Glutamatergic neuron (in vitro differentiated cells): ENCODE measurements around the gene TMEM125. TPM values are rescaled to one million over a fixed set of nuclear protein-coding genes. Genes with fewer than 3 reads are reported as not detected.
A peak's percentile ranks its signal among the peaks of the same experiment; 100 is the strongest.

ENCODE experiments used
- DNase-seq: peaks from one replicate; pipeline ENCODE4 v3.0.0; 2022
- H3K27ac Mint-ChIP-seq: one replicate; pipeline ENCODE4 v1.8.0; 2020; ENCODE audit warnings: mild to moderate bottlenecking, mixed read lengths, inconsistent platforms; ENCODE audit not compliant: unreplicated experiment
- H3K27me3 Mint-ChIP-seq: one replicate; pipeline ENCODE4 v1.8.0; 2020; ENCODE audit warnings: mild to moderate bottlenecking, moderate library complexity, mixed read lengths, inconsistent platforms; ENCODE audit not compliant: unreplicated experiment
- H3K36me3 Mint-ChIP-seq: one replicate; pipeline ENCODE4 v1.8.0; 2020; ENCODE audit warnings: mild to moderate bottlenecking, mixed read lengths, inconsistent platforms; ENCODE audit not compliant: unreplicated experiment
- H3K4me1 Mint-ChIP-seq: one replicate; pipeline ENCODE4 v1.8.0; 2020; ENCODE audit warnings: mild to moderate bottlenecking, low read depth, mixed read lengths, inconsistent platforms; ENCODE audit not compliant: unreplicated experiment
- H3K4me3 Mint-ChIP-seq: one replicate; pipeline ENCODE4 v1.8.0; 2020; ENCODE audit warnings: mild to moderate bottlenecking, mixed read lengths, inconsistent platforms; ENCODE audit not compliant: unreplicated experiment
- H3K9me3 Mint-ChIP-seq: one replicate; pipeline ENCODE4 v1.8.0; 2020; ENCODE audit warnings: mild to moderate bottlenecking, moderate library complexity, mixed read lengths, inconsistent platforms; ENCODE audit not compliant: unreplicated experiment
- CTCF ChIP-seq: fragments of 200-600 bp; sonication (generic); IDR thresholded peaks from one replicate; pipeline ENCODE4 v1.5.0; 2021; ENCODE audit not compliant: partially characterized antibody, unreplicated experiment
- total RNA-seq: library from RNA; stranded (reverse); fragmentation: NEBNext Ultra II Directional; extraction: Animal tissue kit (Norgen Biotek cat#: 25700); gene quantifications from one replicate; pipeline ENCODE4 v1.2.1, GENCODE V29; 2021; ENCODE audit not compliant: unreplicated experiment

Gene TMEM125
- total RNA-seq, 1 donor from 2014 or later: not detected

DNA sequence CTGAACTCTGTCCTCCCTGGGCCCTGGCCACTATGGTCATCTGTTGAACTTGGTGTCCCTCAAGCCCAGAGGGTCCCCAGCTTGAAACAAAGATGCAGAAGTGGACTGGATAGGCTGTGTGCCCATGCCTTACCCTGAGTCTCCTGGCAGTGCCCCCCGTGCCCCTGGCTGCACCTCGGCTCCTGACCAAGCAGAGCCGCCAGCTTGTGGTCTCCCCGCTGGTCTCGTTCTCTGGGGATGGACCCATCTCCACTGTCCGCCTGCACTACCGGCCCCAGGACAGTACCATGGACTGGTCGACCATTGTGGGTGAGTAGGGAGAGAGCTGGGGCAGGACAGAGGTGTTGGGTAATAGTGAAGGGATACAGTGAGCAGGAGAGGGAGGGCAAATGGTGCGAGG lies 41.7 kb downstream of the TMEM125 start:
- Mint-ChIP-seq H3K27me3 (peaks cover 6% of the 10 kb centered on the region), H3K4me1 (peaks cover 6% of the 10 kb centered on the region), H3K9me3 (peaks cover 14% of the 10 kb centered on the region), H3K4me3 (no peak overlapping the region), H3K36me3 (peaks cover 7% of the 10 kb centered on the region), H3K27ac (no peak overlapping the region)
- TF ChIP-seq CTCF: no peak
- DNase-seq: no peak

- peaks cover 6% of the 10 kb centered on the region for H3K36me3 Mint-ChIP-seq
- TF ChIP-seq CTCF: no peak
- DNase-seq: no peak
- H3K9me3 Mint-ChIP-seq: peaks cover 14% of the 10 kb centered on the region
- no peak overlapping the region for H3K4me3 Mint-ChIP-seq
- H3K27me3 Mint-ChIP-seq: peaks cover 6% of the 10 kb centered on the region
- H3K4me1 Mint-ChIP-seq: peaks cover 13% of the 10 kb centered on the region
- H3K27ac Mint-ChIP-seq: no peak overlapping the region
Measured at GRCh38 chr1:43312212-43312623, 42.4 kb downstream of the TMEM125 start.

DNA sequence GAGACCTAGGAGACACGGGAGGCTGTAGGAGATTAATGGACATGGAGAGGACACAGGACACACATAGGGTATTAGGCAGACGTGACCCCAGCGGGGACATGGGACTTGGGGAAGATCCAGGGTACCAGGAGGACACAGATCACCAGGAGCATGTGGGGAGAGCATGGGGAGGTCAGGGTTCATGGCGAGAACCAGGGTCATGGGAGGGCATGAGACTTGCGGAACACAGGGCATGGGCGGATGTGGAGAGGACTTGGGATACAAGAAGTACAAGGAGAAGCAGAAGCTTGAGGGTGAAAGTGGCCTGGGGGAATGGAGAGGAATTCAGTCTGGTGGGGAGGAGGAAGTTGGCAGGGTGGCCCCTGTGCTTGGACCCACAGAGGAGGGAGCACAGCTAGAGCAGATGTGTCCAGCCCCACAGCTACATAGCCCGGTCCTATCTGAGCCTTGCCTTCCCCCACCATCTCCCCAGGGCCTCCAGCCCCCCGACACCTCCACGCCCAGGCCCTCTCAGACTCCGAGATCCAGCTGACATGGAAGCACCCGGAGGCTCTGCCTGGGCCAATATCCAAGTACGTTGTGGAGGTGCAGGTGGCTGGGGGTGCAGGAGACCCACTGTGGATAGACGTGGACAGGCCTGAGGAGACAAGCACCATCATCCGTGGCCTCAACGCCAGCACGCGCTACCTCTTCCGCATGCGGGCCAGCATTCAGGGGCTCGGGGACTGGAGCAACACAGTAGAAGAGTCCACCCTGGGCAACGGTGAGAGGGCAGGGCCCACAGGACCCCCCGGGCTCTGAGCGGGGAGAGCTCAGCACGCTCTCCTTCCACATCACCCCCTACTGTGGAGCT lies 43.1 kb downstream of the TMEM125 start:
- no peak overlapping the region for H3K4me3 Mint-ChIP-seq
- peaks cover 7% of the 10 kb centered on the region for H3K27me3 Mint-ChIP-seq
- TF ChIP-seq CTCF: no peak
- H3K36me3 Mint-ChIP-seq: peaks cover 6% of the 10 kb centered on the region
- H3K4me1 Mint-ChIP-seq: peaks cover 20% of the 10 kb centered on the region
- peaks cover 21% of the 10 kb centered on the region for H3K9me3 Mint-ChIP-seq
- H3K27ac Mint-ChIP-seq: peak overlapping the region; percentile 55
- DNase-seq: no peak

DNA sequence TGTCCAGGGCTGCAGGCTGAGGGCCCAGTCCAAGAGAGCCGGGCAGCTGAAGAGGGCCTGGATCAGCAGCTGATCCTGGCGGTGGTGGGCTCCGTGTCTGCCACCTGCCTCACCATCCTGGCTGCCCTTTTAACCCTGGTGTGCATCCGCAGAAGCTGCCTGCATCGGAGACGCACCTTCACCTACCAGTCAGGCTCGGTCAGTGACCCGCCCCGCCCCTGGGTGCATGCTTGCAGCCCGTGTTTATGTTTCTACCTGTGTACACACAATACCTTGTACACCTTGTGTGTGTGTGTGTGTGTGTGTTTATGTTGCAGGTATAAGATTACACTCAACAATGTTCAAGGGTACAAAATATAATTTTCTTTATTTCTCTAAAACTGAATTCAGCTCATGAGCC lies 44.0 kb downstream of the TMEM125 start:
- peaks cover 12% of the 10 kb centered on the region for H3K27me3 Mint-ChIP-seq
- peaks cover 24% of the 10 kb centered on the region for H3K9me3 Mint-ChIP-seq
- peaks cover 24% of the 10 kb centered on the region for H3K4me1 Mint-ChIP-seq
- no peak for DNase-seq
- no peak overlapping the region for H3K4me3 Mint-ChIP-seq
- no peak for TF ChIP-seq CTCF
- H3K36me3 Mint-ChIP-seq: peaks cover 6% of the 10 kb centered on the region
- H3K27ac Mint-ChIP-seq: no peak overlapping the region

GRCh38 chr1:43314233-43314632 lies 44.5 kb downstream of the TMEM125 start:
- peaks cover 24% of the 10 kb centered on the region for H3K4me1 Mint-ChIP-seq
- H3K4me3 Mint-ChIP-seq: no peak overlapping the region
- no peak for DNase-seq
- peaks cover 6% of the 10 kb centered on the region for H3K36me3 Mint-ChIP-seq
- H3K9me3 Mint-ChIP-seq: peaks cover 28% of the 10 kb centered on the region
- TF ChIP-seq CTCF: no peak
- no peak overlapping the region for H3K27ac Mint-ChIP-seq
- H3K27me3 Mint-ChIP-seq: peaks cover 13% of the 10 kb centered on the region
